Mucosa of stomach (tissue), 1 donor: ENCODE measurements around the gene LSP1.
"Not testable (repeated sequence)": the region's sequence is repeated elsewhere in the genome, so short reads cannot be mapped to it uniquely, and the experiment has no call there.

Source experiments
- H3K27me3 ChIP-seq: one replicate; pipeline ENCODE4 v1.7.0; 2013; ENCODE audit warnings: mild to moderate bottlenecking, low read length; ENCODE audit not compliant: control insufficient read depth, insufficient read depth
- H3K36me3 ChIP-seq: one replicate; pipeline ENCODE4 v1.7.0; 2013; ENCODE audit warnings: low read length; ENCODE audit not compliant: control insufficient read depth, insufficient read depth
- H3K4me1 ChIP-seq: one replicate; pipeline ENCODE4 v1.7.0; 2013; ENCODE audit warnings: mild to moderate bottlenecking, low read length; ENCODE audit not compliant: control insufficient read depth, insufficient read depth
- H3K4me3 ChIP-seq: one replicate; pipeline ENCODE4 v1.7.0; 2013; ENCODE audit warnings: low read length
- H3K9ac ChIP-seq: one replicate; pipeline ENCODE4 v1.7.0; 2013; ENCODE audit warnings: mild to moderate bottlenecking, low read length, moderate library complexity
- H3K9me3 ChIP-seq: one replicate; pipeline ENCODE4 v1.7.0; 2013; ENCODE audit warnings: mild to moderate bottlenecking, low read length, moderate library complexity; ENCODE audit not compliant: control insufficient read depth
- donor health status: Pancreatic carcinoma.

LSP1 gene

GRCh38 chr11:1881442-1882264 is 28.8 kb downstream of the LSP1 start:
- no peaks in the 10 kb centered on the region for H3K9me3 ChIP-seq
- H3K4me1 ChIP-seq = peaks cover 13% of the 10 kb centered on the region
- H3K27me3 ChIP-seq = no peaks in the 10 kb centered on the region
- H3K9ac ChIP-seq = no peak overlapping the region
- H3K36me3 ChIP-seq = no peaks in the 10 kb centered on the region
- no peak overlapping the region for H3K4me3 ChIP-seq

GRCh38 chr11:1882265-1883238 is 29.7 kb downstream of the LSP1 start:
- Histone ChIP-seq H3K4me1 (peaks cover 7% of the 10 kb centered on the region), H3K9me3 (no peaks in the 10 kb centered on the region), H3K4me3 (no peak overlapping the region), H3K36me3 (no peaks in the 10 kb centered on the region), H3K27me3 (peaks cover 2% of the 10 kb centered on the region), H3K9ac (no peak overlapping the region)

GRCh38 chr11:1883346-1884302 is 30.7 kb downstream of the LSP1 start:
- Histone ChIP-seq H3K4me3 (no peak overlapping the region), H3K9me3 (no peaks in the 10 kb centered on the region), H3K27me3 (peaks cover 4% of the 10 kb centered on the region), H3K4me1 (peaks cover 6% of the 10 kb centered on the region), H3K9ac (no peak overlapping the region), H3K36me3 (no peaks in the 10 kb centered on the region)

GRCh38 chr11:1884303-1884700 is 31.4 kb downstream of the LSP1 start:
- no peak overlapping the region for H3K9ac ChIP-seq
- H3K4me3 ChIP-seq = no peak overlapping the region
- no peaks in the 10 kb centered on the region for H3K9me3 ChIP-seq
- peaks cover 10% of the 10 kb centered on the region for H3K4me1 ChIP-seq
- peaks cover 4% of the 10 kb centered on the region for H3K27me3 ChIP-seq
- H3K36me3 ChIP-seq = no peaks in the 10 kb centered on the region

GRCh38 chr11:1886551-1886950 is 33.7 kb downstream of the LSP1 start:
- not testable (repeated sequence) for H3K36me3 ChIP-seq, H3K4me1 ChIP-seq, H3K27me3 ChIP-seq, H3K4me3 ChIP-seq, H3K9ac ChIP-seq, H3K9me3 ChIP-seq

GRCh38 chr11:1887451-1888346 is 34.8 kb downstream of the LSP1 start:
- H3K36me3 ChIP-seq = no peaks in the 10 kb centered on the region
- no peak overlapping the region for H3K4me3 ChIP-seq
- H3K9me3 ChIP-seq = no peaks in the 10 kb centered on the region
- H3K4me1 ChIP-seq = peaks cover 5% of the 10 kb centered on the region
- H3K27me3 ChIP-seq = peaks cover 4% of the 10 kb centered on the region
- no peak overlapping the region for H3K9ac ChIP-seq

GRCh38 chr11:1888347-1888753 is 35.5 kb downstream of the LSP1 start:
- Histone ChIP-seq H3K9ac (no peak overlapping the region), H3K36me3 (no peaks in the 10 kb centered on the region)

GRCh38 chr11:1888811-1889210 is 35.9 kb downstream of the LSP1 start:
- Histone ChIP-seq H3K36me3 (no peaks in the 10 kb centered on the region), H3K9ac (no peak overlapping the region)

More at GRCh38 chr11:1888347-1888753, 35.5 kb downstream of the LSP1 start:
- Histone ChIP-seq H3K4me3 (no peak overlapping the region), H3K9me3 (no peaks in the 10 kb centered on the region), H3K4me1 (peaks cover 5% of the 10 kb centered on the region), H3K27me3 (peaks cover 4% of the 10 kb centered on the region)

GRCh38 chr11:1889224-1889930 is 36.5 kb downstream of the LSP1 start:
- H3K4me3 ChIP-seq = no peak overlapping the region

More at GRCh38 chr11:1888811-1889210, 35.9 kb downstream of the LSP1 start:
- Histone ChIP-seq H3K27me3 (peaks cover 4% of the 10 kb centered on the region), H3K9me3 (no peaks in the 10 kb centered on the region), H3K4me3 (no peak overlapping the region), H3K4me1 (peaks cover 5% of the 10 kb centered on the region)

More at GRCh38 chr11:1889224-1889930, 36.5 kb downstream of the LSP1 start:
- no peaks in the 10 kb centered on the region for H3K36me3 ChIP-seq
- no peaks in the 10 kb centered on the region for H3K9me3 ChIP-seq
- H3K4me1 ChIP-seq = peaks cover 5% of the 10 kb centered on the region
- peaks cover 4% of the 10 kb centered on the region for H3K27me3 ChIP-seq
- H3K9ac ChIP-seq = no peak overlapping the region
